Loucy (cell line): ENCODE results near the gene CAPN1.

Experiments used
- H2AFZ ChIP-seq: fragments of 200-600 bp; sonication (generic); 2 replicates; pipeline ENCODE4 v1.6.0; 2016; ENCODE audit warnings: antibody characterized with exemption, mild to moderate bottlenecking, low read length, moderate library complexity
- H3F3A ChIP-seq: fragments of 200-600 bp; 2 replicates; pipeline ENCODE4 v1.6.0; 2016; ENCODE audit warnings: antibody characterized with exemption, low read depth, mild to moderate bottlenecking
- H3K27me3 ChIP-seq: fragments of 200-600 bp; sonication (generic); 2 replicates; pipeline ENCODE4 v1.6.1; 2014; ENCODE audit warnings: low read length, mild to moderate bottlenecking; ENCODE audit not compliant: insufficient read depth, poor library complexity, severe bottlenecking
- H3K36me3 ChIP-seq: fragments of 200-600 bp; sonication (generic); 2 replicates; pipeline ENCODE4 v1.6.1; 2016; ENCODE audit warnings: low read length; ENCODE audit not compliant: insufficient read depth
- H3K4me1 ChIP-seq: fragments of 200-600 bp; sonication (generic); 2 replicates; pipeline ENCODE4 v1.5.1; 2014; ENCODE audit warnings: low read length, mild to moderate bottlenecking; ENCODE audit not compliant: insufficient read depth, poor library complexity, severe bottlenecking
- H3K4me2 ChIP-seq: fragments of 200-600 bp; sonication (generic); 2 replicates; pipeline ENCODE4 v1.6.0; 2014; ENCODE audit warnings: antibody characterized with exemption, low read length, low read depth, mild to moderate bottlenecking; ENCODE audit not compliant: poor library complexity, severe bottlenecking
- H3K4me3 ChIP-seq: fragments of 200-600 bp; sonication (generic); 2 replicates; pipeline ENCODE4 v1.5.1; 2014; ENCODE audit warnings: low read length, mild to moderate bottlenecking, mixed read lengths; ENCODE audit not compliant: poor library complexity, severe bottlenecking
- H3K79me2 ChIP-seq: fragments of 200-600 bp; sonication (generic); 2 replicates; pipeline ENCODE4 v1.6.1; 2014; ENCODE audit warnings: low read length; ENCODE audit not compliant: insufficient read depth
- H3K9ac ChIP-seq: fragments of 200-600 bp; sonication (generic); 2 replicates; pipeline ENCODE4 v1.6.0; 2014; ENCODE audit warnings: mild to moderate bottlenecking, low read depth, low read length, moderate library complexity; ENCODE audit not compliant: poor library complexity, severe bottlenecking
- H3K9me2 ChIP-seq: fragments of 200-600 bp; sonication (generic); replicated peaks from 2 replicates; pipeline ENCODE4 v1.6.1; 2016; ENCODE audit warnings: low read depth, low read length, mixed read lengths
- H3K9me3 ChIP-seq: fragments of 200-600 bp; sonication (generic); 2 replicates; pipeline ENCODE4 v1.6.1; 2014; ENCODE audit warnings: mild to moderate bottlenecking, antibody characterized with exemption, low read length, low read depth; ENCODE audit not compliant: insufficient read depth
- H4K20me1 ChIP-seq: fragments of 200-600 bp; sonication (generic); 2 replicates; pipeline ENCODE4 v1.6.0; 2014; ENCODE audit warnings: antibody characterized with exemption, low read length, mild to moderate bottlenecking; ENCODE audit not compliant: insufficient read depth, poor library complexity, severe bottlenecking
- EZH2phosphoT487 ChIP-seq: fragments of 200-600 bp; IDR thresholded peaks from 2 replicates; pipeline ENCODE4 v1.6.1; 2018; ENCODE audit warnings: antibody characterized with exemption, mild to moderate bottlenecking, moderate library complexity, borderline replicate concordance
- TF ChIP-seq, protein P1 (sequence below): fragments of 200-600 bp; sonication (generic); conservative IDR thresholded peaks from 2 replicates; pipeline ENCODE4 v1.5.1; 2014; ENCODE audit warnings: mild to moderate bottlenecking, antibody characterized with exemption, low read length

Gene CAPN1

DNA sequence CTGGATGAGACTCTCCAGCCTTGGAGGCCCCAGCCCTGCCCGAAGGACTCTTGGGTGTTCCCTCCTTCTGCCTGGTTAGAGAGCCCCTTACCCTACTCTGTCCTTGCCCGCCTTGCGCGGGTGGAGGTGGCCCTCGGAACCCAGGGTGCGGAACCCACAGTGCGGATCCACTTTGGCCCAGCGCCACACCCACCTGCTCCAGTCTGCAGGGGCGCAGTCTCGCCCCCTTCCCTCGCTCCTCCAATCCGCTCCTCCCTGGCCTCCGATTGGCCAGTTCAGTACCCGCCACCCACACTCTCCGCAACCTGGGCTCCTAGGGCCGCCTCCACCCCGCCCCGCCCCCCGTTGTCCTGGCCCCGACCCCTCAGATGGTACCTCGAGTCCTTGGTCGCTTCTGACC is 2.4 kb downstream of the CAPN1 start:
- H3K9ac ChIP-seq = peak overlapping the region; percentile 97
- peaks cover 7% of the 10 kb centered on the region; the same call in 1 of the 2 replicates for H3K36me3 ChIP-seq
- H3K79me2 ChIP-seq = peaks cover 24% of the 10 kb centered on the region

DNA sequence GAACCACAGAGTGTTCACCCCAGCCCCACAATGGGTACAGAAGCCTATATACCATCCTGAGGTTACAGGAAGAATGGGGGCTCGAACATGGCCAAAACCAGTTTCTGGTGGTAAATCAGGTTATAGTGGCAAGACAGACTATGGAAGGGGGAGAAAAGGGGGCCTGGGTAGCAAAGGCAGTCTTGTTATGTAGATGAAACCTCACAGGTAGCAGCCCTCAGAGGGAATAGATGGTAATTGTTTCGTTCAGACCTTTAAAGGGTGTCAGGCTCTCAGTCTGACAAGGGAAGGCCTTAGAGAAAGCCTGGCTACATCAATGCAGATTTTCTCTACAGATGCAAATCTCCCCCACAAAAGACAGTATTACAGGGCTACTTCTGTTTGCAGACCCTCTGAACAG is 3.4 kb downstream of the CAPN1 start:
- peaks cover 15% of the 10 kb centered on the region; the same call in 1 of the 2 replicates for H3K36me3 ChIP-seq
- H3K4me3 ChIP-seq = no peak overlapping the region
- H3K4me2 ChIP-seq = no peak overlapping the region
- peaks cover 22% of the 10 kb centered on the region for H3K4me1 ChIP-seq
- H3K9me3 ChIP-seq = no peaks in the 10 kb centered on the region
- no peaks in the 10 kb centered on the region for H3K9me2 ChIP-seq
- no peaks in the 10 kb centered on the region for H4K20me1 ChIP-seq
- peaks cover 24% of the 10 kb centered on the region for H3K79me2 ChIP-seq
- TF ChIP-seq, protein P1, sequence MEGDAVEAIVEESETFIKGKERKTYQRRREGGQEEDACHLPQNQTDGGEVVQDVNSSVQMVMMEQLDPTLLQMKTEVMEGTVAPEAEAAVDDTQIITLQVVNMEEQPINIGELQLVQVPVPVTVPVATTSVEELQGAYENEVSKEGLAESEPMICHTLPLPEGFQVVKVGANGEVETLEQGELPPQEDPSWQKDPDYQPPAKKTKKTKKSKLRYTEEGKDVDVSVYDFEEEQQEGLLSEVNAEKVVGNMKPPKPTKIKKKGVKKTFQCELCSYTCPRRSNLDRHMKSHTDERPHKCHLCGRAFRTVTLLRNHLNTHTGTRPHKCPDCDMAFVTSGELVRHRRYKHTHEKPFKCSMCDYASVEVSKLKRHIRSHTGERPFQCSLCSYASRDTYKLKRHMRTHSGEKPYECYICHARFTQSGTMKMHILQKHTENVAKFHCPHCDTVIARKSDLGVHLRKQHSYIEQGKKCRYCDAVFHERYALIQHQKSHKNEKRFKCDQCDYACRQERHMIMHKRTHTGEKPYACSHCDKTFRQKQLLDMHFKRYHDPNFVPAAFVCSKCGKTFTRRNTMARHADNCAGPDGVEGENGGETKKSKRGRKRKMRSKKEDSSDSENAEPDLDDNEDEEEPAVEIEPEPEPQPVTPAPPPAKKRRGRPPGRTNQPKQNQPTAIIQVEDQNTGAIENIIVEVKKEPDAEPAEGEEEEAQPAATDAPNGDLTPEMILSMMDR = no peak
- no peak for TF ChIP-seq EZH2phosphoT487
- no peaks in the 10 kb centered on the region for H3F3A ChIP-seq
- H2AFZ ChIP-seq = no peak overlapping the region
- no peaks in the 10 kb centered on the region for H3K27me3 ChIP-seq
- no peak overlapping the region for H3K9ac ChIP-seq

More for the DNA sequence above, 2.4 kb downstream of the CAPN1 start:
- Histone ChIP-seq H3K4me1 (peaks cover 22% of the 10 kb centered on the region), H2AFZ (no peak overlapping the region), H3K27me3 (no peaks in the 10 kb centered on the region), H3K4me3 (no peak overlapping the region), H3K9me3 (no peaks in the 10 kb centered on the region), H3K4me2 (peak overlapping the region; percentile 80), H3K9me2 (no peaks in the 10 kb centered on the region), H3F3A (no peaks in the 10 kb centered on the region), H4K20me1 (no peaks in the 10 kb centered on the region)
- no peak for TF ChIP-seq EZH2phosphoT487
- TF ChIP-seq, protein P1 = no peak

DNA sequence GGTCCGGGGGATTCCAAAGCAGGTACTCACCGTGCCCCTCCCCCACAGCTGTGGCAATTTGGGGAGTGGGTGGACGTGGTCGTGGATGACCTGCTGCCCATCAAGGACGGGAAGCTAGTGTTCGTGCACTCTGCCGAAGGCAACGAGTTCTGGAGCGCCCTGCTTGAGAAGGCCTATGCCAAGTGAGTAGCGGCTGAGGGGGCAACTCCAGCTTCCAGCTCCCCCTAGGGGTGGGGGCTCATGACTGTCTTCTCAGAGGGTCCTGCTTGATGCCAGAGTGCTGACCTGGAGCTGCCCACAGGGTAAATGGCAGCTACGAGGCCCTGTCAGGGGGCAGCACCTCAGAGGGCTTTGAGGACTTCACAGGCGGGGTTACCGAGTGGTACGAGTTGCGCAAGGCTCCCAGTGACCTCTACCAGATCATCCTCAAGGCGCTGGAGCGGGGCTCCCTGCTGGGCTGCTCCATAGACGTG is 4.2 kb downstream of the CAPN1 start:
- H4K20me1 ChIP-seq = no peaks in the 10 kb centered on the region
- H3K9ac ChIP-seq = no peak overlapping the region
- no peaks in the 10 kb centered on the region for H3K27me3 ChIP-seq
- no peaks in the 10 kb centered on the region for H3F3A ChIP-seq
- peaks cover 19% of the 10 kb centered on the region; the same call in 1 of the 2 replicates for H3K36me3 ChIP-seq
- H3K4me2 ChIP-seq = no peak overlapping the region
- H3K4me3 ChIP-seq = no peak overlapping the region
- H3K9me3 ChIP-seq = no peaks in the 10 kb centered on the region
- H3K79me2 ChIP-seq = peaks cover 24% of the 10 kb centered on the region
- TF ChIP-seq EZH2phosphoT487 = no peak
- TF ChIP-seq, protein P1 = peak; percentile 44
- H3K4me1 ChIP-seq = peaks cover 16% of the 10 kb centered on the region
- no peaks in the 10 kb centered on the region for H3K9me2 ChIP-seq
- H2AFZ ChIP-seq = no peak overlapping the region
